Measurements from ENCODE around the gene GPR146.
A peak's percentile ranks its signal among the peaks of the same experiment; 100 is the strongest.

DNA sequence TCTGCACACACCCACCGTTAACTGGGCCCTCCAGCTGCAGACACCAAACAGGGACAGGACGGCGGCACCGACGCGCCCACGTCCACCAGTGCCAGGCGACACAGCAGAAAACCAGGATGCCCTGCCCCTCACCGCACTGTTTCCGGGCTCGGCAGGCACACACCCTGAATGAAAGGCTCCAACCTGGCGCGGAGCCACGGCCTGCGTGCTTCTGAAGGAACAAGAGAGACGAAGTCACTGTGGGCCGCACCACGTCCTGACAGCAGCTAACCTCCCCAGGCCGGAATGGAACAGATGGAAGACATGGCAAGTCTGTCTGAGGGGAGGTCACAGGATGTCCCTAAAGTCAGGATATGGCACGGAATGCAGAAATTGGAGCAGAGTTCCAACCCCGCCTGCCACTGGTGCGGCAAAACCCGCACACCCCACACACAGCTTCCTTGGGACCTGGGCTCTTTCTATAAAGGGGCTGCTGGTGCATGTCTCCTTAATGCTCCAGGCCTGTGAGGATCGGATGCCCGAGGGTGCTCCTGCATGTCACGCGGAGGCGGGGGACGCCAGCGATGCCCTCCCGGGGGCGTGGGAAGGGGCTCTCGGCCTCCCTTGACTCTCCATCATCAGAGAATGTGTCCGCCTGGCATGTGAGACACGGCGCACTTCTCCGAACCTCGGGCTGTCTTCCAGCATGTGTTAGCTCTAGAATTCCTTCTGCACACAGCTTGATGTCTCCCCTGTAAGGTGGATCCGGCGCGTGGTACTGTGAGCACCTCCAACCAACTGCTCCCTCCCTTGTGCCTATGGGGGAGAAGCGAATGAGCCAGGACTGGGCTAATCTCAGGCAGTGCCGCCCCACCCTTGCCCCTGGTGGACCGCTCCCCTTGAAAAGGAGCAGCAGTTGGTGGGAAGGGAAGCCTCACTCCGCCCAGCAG lies 39.6 kb downstream of the GPR146 start:
- TF ChIP-seq, protein P1, sequence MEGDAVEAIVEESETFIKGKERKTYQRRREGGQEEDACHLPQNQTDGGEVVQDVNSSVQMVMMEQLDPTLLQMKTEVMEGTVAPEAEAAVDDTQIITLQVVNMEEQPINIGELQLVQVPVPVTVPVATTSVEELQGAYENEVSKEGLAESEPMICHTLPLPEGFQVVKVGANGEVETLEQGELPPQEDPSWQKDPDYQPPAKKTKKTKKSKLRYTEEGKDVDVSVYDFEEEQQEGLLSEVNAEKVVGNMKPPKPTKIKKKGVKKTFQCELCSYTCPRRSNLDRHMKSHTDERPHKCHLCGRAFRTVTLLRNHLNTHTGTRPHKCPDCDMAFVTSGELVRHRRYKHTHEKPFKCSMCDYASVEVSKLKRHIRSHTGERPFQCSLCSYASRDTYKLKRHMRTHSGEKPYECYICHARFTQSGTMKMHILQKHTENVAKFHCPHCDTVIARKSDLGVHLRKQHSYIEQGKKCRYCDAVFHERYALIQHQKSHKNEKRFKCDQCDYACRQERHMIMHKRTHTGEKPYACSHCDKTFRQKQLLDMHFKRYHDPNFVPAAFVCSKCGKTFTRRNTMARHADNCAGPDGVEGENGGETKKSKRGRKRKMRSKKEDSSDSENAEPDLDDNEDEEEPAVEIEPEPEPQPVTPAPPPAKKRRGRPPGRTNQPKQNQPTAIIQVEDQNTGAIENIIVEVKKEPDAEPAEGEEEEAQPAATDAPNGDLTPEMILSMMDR (IDR thresholded peaks at IDR 0.05) = no peak
- TF ChIP-seq EP300 (IDR thresholded peaks at IDR 0.05) (no peak), POLR2A (IDR thresholded peaks at IDR 0.05) (no peak), POLR2AphosphoS5 (IDR thresholded peaks at IDR 0.05) (peak in 2 of 3 donors; percentile 36 to 67)

Data from stomach (tissue), 4 donors.